ENCODE data around the gene TMIGD1.

TMIGD1 gene

GRCh38 chr17:30326809-30327208, 7.0 kb downstream of the TMIGD1 start:
- DNase-seq = no peak

- DNase-seq = no peak
Measured at GRCh38 chr17:30324723-30325122, 9.1 kb downstream of the TMIGD1 start.

- peak; percentile 37 to 42 for DNase-seq
Measured at GRCh38 chr17:30323895-30324319, 9.9 kb downstream of the TMIGD1 start.

- no peak for DNase-seq
Measured at GRCh38 chr17:30323262-30323894, 10.5 kb downstream of the TMIGD1 start.

GRCh38 chr17:30321314-30321713, 12.5 kb downstream of the TMIGD1 start:
- no peak for DNase-seq

GRCh38 chr17:30318155-30318554, 15.7 kb downstream of the TMIGD1 start:
- DNase-seq = no peak

GRCh38 chr17:30316736-30317135, 17.1 kb downstream of the TMIGD1 start:
- DNase-seq = no peak

- DNase-seq = no peak
Measured at GRCh38 chr17:30315106-30315505, 18.8 kb downstream of the TMIGD1 start.

- DNase-seq = no peak
Measured at GRCh38 chr17:30314474-30314873, 19.4 kb downstream of the TMIGD1 start.

- no peak for DNase-seq
Measured at GRCh38 chr17:30312226-30312625, 21.6 kb downstream of the TMIGD1 start.

GRCh38 chr17:30310562-30310961, 23.3 kb downstream of the TMIGD1 start:
- DNase-seq = no peak

- no peak for DNase-seq
Measured at GRCh38 chr17:30309591-30309990, 24.3 kb downstream of the TMIGD1 start.

GRCh38 chr17:30308406-30308805, 25.5 kb downstream of the TMIGD1 start:
- DNase-seq = no peak

GRCh38 chr17:30304778-30305177, 29.1 kb downstream of the TMIGD1 start:
- DNase-seq = no peak

GRCh38 chr17:30302241-30302640, 31.6 kb downstream of the TMIGD1 start:
- DNase-seq = no peak

GRCh38 chr17:30300818-30301217, 33.0 kb downstream of the TMIGD1 start:
- DNase-seq = no peak

- no peak for DNase-seq
Measured at GRCh38 chr17:30299000-30299399, 34.9 kb downstream of the TMIGD1 start.

- DNase-seq = no peak
Measured at GRCh38 chr17:30297715-30298114, 36.1 kb downstream of the TMIGD1 start.

GRCh38 chr17:30296499-30297080, 37.3 kb downstream of the TMIGD1 start:
- DNase-seq = no peak

- DNase-seq = no peak
Measured at GRCh38 chr17:30292286-30292858, 41.5 kb downstream of the TMIGD1 start.

GRCh38 chr17:30291543-30292285, 42.1 kb downstream of the TMIGD1 start, which contains the start of gene BLMH:
Gene BLMH (minus strand): TSS chr17:30291944. CDS start chr17:30291819, 125 bp downstream.
- DNase-seq = peak; percentile 82 to 87

GRCh38 chr17:30290696-30291542, 42.9 kb downstream of the TMIGD1 start:
- DNase-seq = peak; percentile 40 to 57

GRCh38 chr17:30290077-30290476, 43.8 kb downstream of the TMIGD1 start:
- DNase-seq = no peak

Measured in activated CD4-positive, alpha-beta T cell treated with anti-CD3 and anti-CD28 coated beads, Interleukin-2, amount 50 U/mL, for 48 hours (primary cell).